ENCODE data around the gene PPP3CA. TPM values are rescaled to one million over a fixed set of nuclear protein-coding genes. Genes with fewer than 3 reads are reported as not detected.

The PPP3CA gene
- total and polyA plus RNA-seq, 2 experiments from 2014 or later: 27.0 to 45.2 TPM

GRCh38 chr4:101230801-101231426, 116.4 kb downstream of the PPP3CA start:
- H3K27ac ChIP-seq (ENCODE audit: low read depth): no peak overlapping the region
- no peaks in the 10 kb centered on the region for H3F3A ChIP-seq (replicated peaks; ENCODE audit: low read depth)
- H3K4me2 ChIP-seq: no peak overlapping the region
- ATAC-seq: peak; percentile 56
- H3K4me3 ChIP-seq: no peak overlapping the region
- H3K27ac Mint-ChIP-seq: peak overlapping the region; percentile 57
- no peaks in the 10 kb centered on the region for H3K9me2 ChIP-seq (ENCODE audit: insufficient read depth)
- no peaks in the 10 kb centered on the region for H3K36me3 ChIP-seq (ENCODE audit: insufficient read depth)
- peaks cover 46% of the 10 kb centered on the region for H3K79me2 ChIP-seq (replicated peaks; ENCODE audit: insufficient read depth)
- no peak overlapping the region for H2AFZ ChIP-seq
- no peaks in the 10 kb centered on the region for H3K27me3 ChIP-seq (ENCODE audit: insufficient read depth)
- no peaks in the 10 kb centered on the region for H3K36me3 Mint-ChIP-seq (ENCODE audit: low read depth)
- H3K27me3 Mint-ChIP-seq (ENCODE audit: insufficient read depth, low read depth, poor library complexity): no peaks in the 10 kb centered on the region
- no peaks in the 10 kb centered on the region; the same call in 1 of the 2 replicates for H3K4me1 ChIP-seq (ENCODE audit: insufficient read depth)
- H4K20me1 ChIP-seq (replicated peaks; ENCODE audit: insufficient read depth): no peaks in the 10 kb centered on the region
- H3K4me1 Mint-ChIP-seq: peaks cover 32% of the 10 kb centered on the region
- TF ChIP-seq CREB1 (CRISPR knock-in tag; IDR thresholded peaks at IDR 0.05; ENCODE audit: low read depth) (no peak), CTCF (conservative IDR thresholded peaks at IDR 0.05; ENCODE audit: low read depth in 2 of 2) (peak; percentile 27 to 31; a peak in 2 of 4 replicates)
- no peaks in the 10 kb centered on the region for H3K9me3 Mint-ChIP-seq
- no peak overlapping the region for H3K4me3 Mint-ChIP-seq
- DNase-seq (ENCODE audit: low spot score): peak; percentile 48

DNA sequence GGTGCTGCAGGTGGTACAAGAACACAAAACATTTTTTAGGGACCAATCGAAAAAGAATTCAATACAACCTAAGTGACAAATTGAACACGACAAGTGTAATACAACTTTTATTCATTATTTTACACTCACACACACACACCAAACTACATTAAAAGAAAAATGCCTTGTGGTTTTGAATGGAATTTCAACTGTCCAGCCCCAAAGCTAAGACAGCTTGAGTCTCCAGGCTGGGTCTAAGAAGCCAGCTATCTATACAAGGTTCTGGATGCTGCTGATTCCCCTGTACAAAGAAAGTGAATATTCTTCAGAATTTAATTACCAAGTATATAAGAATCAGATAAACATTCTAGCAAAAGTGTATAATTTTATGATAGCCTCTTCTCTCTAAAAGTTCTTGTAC, 118.2 kb downstream of the PPP3CA start:
- Histone ChIP-seq H3K79me2 (replicated peaks; ENCODE audit: insufficient read depth) (peaks cover 37% of the 10 kb centered on the region; the same call in 1 of the 2 replicates), H3K27me3 (ENCODE audit: insufficient read depth) (no peaks in the 10 kb centered on the region), H2AFZ (no peak overlapping the region), H3K36me3 (ENCODE audit: insufficient read depth) (no peaks in the 10 kb centered on the region), H3K4me1 (ENCODE audit: insufficient read depth) (no peaks in the 10 kb centered on the region; the same call in 1 of the 2 replicates), H3K9me2 (ENCODE audit: insufficient read depth) (no peaks in the 10 kb centered on the region), H3K4me2 (no peak overlapping the region), H3K27ac (ENCODE audit: low read depth) (no peak overlapping the region), H4K20me1 (replicated peaks; ENCODE audit: insufficient read depth) (no peaks in the 10 kb centered on the region), H3F3A (replicated peaks; ENCODE audit: low read depth) (no peaks in the 10 kb centered on the region), H3K4me3 (no peak overlapping the region)
- H3K4me3 Mint-ChIP-seq: no peak overlapping the region
- no peak overlapping the region for H3K27ac Mint-ChIP-seq
- no peak for DNase-seq (ENCODE audit: low spot score)
- peaks cover 3% of the 10 kb centered on the region for H3K27me3 Mint-ChIP-seq (ENCODE audit: insufficient read depth, low read depth, poor library complexity)
- H3K9me3 Mint-ChIP-seq: no peaks in the 10 kb centered on the region
- H3K36me3 Mint-ChIP-seq (ENCODE audit: low read depth): no peaks in the 10 kb centered on the region
- peaks cover 32% of the 10 kb centered on the region for H3K4me1 Mint-ChIP-seq
- ATAC-seq: no peak
- TF ChIP-seq, protein P1, sequence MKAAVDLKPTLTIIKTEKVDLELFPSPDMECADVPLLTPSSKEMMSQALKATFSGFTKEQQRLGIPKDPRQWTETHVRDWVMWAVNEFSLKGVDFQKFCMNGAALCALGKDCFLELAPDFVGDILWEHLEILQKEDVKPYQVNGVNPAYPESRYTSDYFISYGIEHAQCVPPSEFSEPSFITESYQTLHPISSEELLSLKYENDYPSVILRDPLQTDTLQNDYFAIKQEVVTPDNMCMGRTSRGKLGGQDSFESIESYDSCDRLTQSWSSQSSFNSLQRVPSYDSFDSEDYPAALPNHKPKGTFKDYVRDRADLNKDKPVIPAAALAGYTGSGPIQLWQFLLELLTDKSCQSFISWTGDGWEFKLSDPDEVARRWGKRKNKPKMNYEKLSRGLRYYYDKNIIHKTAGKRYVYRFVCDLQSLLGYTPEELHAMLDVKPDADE (IDR thresholded peaks at IDR 0.05): no peak
- TF ChIP-seq NANOG (IDR thresholded peaks at IDR 0.05; ENCODE audit: borderline replicate concordance): no peak
- TF ChIP-seq CREB1 (CRISPR knock-in tag; IDR thresholded peaks at IDR 0.05; ENCODE audit: low read depth): no peak
- no peak for TF ChIP-seq ZNF331 (CRISPR knock-in tag; IDR thresholded peaks at IDR 0.05; ENCODE audit: low read depth)
- no peak for TF ChIP-seq STAT1 (IDR thresholded peaks at IDR 0.05; ENCODE audit: unreplicated experiment)
- no peak for TF ChIP-seq EZH2 (IDR thresholded peaks at IDR 0.05; ENCODE audit: low read depth, unreplicated experiment)
- no peak for TF ChIP-seq CTCF (conservative IDR thresholded peaks at IDR 0.05; ENCODE audit: low read depth in 2 of 2)
- TF ChIP-seq JUNB (IDR thresholded peaks at IDR 0.05; ENCODE audit: unreplicated experiment): no peak
- TF ChIP-seq ZNF114 (CRISPR knock-in tag; IDR thresholded peaks at IDR 0.05): no peak
- TF ChIP-seq POLR2AphosphoS5 (IDR thresholded peaks at IDR 0.05; ENCODE audit: low read depth): no peak
- no peak for TF ChIP-seq EZH2phosphoT487 (IDR thresholded peaks at IDR 0.05; ENCODE audit: unreplicated experiment)
- TF ChIP-seq, protein P2, sequence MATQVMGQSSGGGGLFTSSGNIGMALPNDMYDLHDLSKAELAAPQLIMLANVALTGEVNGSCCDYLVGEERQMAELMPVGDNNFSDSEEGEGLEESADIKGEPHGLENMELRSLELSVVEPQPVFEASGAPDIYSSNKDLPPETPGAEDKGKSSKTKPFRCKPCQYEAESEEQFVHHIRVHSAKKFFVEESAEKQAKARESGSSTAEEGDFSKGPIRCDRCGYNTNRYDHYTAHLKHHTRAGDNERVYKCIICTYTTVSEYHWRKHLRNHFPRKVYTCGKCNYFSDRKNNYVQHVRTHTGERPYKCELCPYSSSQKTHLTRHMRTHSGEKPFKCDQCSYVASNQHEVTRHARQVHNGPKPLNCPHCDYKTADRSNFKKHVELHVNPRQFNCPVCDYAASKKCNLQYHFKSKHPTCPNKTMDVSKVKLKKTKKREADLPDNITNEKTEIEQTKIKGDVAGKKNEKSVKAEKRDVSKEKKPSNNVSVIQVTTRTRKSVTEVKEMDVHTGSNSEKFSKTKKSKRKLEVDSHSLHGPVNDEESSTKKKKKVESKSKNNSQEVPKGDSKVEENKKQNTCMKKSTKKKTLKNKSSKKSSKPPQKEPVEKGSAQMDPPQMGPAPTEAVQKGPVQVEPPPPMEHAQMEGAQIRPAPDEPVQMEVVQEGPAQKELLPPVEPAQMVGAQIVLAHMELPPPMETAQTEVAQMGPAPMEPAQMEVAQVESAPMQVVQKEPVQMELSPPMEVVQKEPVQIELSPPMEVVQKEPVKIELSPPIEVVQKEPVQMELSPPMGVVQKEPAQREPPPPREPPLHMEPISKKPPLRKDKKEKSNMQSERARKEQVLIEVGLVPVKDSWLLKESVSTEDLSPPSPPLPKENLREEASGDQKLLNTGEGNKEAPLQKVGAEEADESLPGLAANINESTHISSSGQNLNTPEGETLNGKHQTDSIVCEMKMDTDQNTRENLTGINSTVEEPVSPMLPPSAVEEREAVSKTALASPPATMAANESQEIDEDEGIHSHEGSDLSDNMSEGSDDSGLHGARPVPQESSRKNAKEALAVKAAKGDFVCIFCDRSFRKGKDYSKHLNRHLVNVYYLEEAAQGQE (IDR thresholded peaks at IDR 0.05; ENCODE audit: unreplicated experiment): no peak
